Measurements from ENCODE around the gene RELN.
A peak's percentile ranks its signal among the peaks of the same experiment; 100 is the strongest.

The RELN gene

DNA sequence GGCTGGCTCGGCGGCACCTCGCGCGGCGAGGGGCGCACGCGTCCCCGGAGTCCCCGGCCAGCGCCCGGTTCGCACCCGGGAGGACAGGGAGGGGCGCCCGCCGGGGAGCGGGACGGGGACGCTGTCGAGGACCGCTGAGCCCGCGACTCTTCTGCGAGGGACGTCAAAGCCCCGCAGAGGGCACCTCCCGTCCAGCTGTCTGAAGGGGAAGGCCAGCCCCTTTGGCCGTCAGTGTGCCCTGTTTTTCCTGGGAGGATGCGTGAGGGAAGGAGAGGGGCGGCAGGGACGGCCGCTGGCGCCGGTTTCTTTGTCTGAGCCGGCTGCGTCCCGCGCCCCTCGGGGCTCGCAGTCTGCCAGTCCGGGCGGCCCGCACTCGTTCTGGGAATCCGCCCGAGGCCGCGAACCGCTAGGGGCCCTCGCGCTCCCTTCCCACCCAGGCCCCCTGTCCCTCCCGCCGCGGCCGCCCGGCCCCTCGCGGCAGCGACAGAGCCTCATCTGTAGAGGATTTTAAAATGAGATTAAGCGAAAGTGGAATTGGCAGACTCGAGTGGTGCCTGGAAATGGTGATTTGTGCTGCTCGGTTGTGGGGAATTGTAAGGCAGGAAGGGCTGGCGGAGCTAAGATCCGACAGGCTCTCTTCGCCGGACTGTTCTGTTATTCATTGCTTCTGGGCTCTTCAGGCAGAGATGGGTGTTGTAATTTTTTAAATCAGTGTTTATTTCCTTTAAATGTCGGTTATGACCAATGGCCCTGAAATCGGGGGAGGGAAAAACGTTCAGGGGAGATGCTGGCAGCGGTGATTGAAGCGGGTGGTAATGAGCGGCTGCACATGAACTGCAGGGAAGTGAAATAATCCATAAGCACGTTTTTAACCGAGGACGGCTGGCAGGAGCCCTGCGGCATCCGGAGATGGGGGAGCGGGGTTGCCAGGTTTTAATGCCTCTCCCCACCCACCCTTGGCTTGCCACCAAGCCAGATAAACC, 618 bp upstream of the RELN start:
- DNase-seq, result peak; percentile 75

DNA sequence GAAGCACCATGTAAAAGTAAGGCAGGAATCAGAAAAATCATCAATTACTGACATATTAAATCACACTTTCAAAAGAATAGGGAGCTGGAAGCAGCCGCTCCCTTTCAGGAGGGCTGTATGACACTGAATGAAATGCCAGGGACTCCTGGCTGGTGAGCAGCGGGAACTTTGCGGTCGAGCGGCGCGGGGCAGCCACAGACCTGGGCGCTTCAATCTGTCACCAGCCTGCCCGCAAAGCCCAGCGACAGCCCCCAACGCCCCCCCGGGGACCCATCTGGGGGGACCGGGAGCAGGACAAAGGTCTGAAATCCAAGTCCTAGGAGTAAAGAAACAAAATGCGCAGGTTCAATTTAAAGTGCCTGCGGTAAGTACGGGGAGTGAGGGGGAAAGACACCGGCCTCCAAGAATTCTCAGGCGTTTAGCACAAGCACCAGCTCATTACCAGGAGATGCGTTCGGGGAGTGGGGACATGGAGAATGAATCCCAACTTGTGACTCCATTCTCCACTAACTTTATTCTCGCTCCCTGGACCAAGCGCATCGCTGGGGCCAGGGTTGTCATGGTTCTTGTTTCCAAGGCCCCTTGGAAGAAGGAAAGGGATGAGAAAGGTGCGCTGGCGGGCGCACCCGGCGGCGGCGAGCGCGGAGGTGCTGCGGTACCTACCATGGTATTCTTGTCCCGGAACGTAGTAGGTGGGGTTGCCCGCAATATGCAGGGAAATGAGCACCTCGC, 824 bp downstream of the RELN start:
- peak; percentile 47 for DNase-seq

DNA sequence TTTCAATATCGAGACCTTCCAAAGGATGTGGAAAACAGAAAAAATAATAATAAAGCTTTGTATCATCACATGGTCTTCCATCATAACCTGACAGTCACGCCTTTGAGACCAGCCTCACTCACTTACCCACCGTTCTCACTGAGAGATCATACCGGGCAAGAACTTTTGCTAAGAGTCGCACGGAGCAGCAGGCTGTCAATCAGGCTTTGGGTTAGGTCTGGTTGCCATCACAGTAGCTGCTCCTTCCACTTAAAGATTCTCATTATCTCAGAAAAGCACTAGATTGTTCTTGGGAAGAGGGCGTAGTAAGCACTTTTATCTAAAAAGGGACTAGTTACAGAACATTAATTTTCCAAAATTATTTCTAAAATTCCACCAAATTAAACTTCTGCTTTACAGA, 2.0 kb downstream of the RELN start:
- no peak for DNase-seq

DNA sequence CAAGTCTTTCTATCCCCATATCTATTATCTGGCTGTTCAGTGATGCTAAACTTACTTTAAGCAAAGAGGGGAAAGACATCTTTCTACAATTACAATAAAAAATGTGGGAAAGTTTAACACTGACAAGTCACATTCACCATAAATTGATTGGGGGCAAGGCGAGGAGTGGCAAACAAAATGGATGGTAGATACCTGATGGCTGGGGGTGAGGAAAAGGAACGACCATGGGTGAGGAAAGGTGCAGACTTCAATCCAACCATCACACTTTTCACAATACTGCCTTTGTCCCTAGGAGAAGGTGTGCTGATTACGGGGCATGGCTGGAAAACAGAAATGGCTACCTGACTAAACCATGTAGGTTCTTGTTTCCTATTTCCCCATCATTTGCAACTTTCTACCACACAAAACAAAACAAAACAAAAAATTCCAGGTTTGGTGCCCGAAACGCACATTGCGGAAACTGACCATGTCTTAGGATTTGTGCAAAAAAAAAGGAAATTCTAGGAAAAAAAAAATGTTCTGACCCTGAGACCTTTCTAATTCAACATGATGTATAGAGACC, 3.8 kb downstream of the RELN start:
- DNase-seq, result no peak

DNA sequence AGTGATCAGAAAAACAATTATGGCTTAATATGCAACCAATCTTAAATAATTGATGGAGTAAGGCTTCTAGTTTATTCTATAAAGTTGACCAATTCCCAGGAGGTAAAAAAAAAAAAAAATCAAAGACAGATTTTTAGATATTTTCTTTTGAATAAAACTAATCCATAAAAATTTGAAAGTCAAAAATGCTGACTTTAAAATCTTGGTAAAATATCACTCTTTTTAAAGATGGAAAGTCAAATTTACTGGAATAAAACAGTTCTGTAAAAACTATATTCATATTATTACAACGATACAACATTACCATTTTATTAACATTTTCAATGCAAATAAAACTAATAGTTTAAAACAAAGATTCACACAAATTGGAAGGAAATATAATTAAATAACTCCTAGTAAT, 5.4 kb downstream of the RELN start:
- no peak for DNase-seq

DNA sequence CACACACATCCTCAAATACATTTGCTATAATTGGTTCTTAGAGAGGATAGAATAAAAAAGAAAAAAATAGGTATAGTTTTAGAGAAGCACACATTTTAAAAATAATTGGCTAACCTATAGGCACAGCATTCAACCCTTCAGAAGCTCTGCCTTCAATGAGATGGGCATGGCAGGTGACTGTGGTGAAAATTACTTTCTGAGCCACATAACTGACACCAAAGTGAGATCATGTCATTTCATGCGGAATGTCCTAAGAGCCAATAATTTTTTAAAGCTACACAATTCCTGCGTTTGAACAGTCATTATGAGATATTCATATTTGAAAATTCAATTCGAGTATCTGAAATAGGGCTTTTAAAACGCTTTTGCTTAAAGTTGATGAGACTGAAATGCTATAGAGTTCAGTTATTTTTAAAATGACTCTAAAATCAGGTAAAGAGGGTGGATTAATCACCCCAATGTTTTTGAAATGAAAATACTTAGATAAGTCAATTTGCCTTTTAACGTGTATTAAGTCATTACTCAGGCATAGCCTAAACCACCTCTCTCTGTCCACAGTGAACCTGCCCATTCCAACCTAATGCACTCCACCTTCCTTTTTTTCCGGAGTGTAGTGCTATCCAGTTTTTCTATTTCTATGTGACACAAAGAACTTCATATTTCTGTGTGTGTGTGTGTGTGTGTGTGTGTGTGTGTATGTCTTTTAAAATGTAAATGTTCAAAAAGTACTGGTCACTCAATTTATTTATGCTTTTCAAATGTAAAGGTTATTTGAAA, 6.1 kb downstream of the RELN start:
- no peak for DNase-seq

DNA sequence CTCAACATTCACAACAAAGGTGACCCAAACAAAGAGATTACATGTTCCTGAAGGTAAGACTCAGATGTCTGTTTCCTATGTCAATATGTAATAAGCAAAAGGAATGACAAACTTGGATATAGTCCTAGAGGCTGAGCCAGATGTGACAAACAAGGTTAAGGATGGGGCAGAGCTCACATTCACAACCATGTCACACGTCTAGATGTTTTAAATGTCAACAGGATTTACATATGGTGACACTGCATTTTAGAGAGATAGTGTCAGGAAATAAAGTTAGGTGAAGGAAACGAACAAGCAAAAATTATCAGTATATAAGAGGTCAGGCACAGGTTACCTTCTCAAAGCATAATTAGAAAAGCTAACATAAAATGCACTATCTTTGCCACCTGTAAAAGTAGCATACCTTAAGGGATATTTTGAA, 8.4 kb downstream of the RELN start:
- DNase-seq, result no peak

DNA sequence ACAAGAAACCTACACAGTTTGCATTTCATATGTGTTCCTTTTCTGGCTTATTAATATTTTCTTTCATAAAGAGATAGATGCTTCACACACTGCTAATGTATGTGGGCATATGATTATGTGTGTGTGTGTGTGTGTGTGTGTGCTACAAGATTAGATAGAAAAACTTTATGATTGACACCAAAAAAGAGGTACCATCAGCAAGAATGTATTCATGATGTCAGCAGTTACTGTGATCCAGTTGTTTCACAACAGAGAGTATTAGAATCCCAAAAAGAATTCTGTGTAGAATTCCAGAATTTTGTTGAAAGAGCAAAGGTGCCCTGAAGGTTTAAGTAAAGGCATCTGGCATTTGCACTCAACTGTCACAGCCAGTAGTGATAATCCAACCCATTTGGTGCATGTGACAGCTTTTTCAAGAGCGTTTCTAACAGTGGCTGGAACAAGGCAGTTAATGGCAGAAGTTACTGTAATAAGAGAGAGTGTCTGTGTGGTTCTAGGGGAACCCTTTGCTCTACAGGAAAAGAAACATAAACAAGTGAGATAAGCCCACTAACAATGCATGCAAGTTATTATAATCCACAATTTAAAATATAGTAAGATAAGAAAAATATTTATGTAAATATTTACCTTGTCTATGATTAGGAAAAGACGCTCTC, 16.6 kb downstream of the RELN start:
- no peak for DNase-seq

DNA sequence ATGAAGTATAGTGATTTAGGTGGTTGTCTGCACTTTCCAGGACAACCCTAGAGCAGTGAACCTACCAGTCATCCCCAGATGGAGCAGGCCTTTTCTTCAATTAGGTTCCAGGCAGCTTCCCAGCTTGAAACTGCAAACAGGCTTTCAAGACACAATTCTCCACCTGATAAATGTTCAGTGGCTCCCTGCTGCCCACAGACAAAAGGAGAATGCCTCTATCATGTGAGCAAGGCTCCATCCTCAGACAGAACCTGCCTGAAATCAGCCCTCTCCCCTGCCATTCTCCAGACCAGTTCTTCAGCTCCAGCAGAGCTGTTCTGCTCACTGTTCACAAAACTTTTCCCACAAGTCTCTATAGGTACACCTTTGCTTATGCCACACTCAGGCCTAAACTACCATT, 22.1 kb downstream of the RELN start:
- peak; percentile 83 for DNase-seq

DNA sequence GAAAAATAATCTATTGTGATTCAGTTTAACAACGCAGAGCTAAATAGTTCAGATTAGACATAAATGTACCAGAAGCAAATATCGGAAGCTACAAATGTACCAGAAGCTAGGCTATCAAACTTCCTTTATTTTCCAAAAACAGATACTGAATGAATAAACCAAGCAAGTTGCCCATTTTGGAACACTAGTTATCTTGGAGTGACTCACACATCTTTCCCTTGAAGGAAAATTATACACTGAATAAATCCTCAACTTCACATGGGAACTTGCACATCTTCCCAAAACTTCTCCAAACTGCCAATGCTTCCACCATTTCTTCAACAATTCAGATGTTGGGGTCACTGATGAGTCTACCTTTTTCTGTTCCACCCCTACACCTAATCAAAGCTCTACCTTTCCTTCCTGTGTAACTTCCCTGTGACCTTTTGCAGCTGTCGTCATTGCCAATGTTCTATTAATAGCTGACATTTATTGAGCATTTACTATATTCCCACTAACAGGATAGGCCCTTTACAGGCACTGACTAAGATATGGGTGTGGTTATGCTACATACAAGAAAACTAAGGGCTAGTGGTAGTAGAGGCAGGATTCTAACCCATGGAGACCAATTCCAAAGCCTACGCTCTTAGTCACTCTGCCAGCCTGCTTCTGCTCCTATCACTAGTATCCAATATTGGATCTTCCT, 22.7 kb downstream of the RELN start:
- DNase-seq, result no peak

DNA sequence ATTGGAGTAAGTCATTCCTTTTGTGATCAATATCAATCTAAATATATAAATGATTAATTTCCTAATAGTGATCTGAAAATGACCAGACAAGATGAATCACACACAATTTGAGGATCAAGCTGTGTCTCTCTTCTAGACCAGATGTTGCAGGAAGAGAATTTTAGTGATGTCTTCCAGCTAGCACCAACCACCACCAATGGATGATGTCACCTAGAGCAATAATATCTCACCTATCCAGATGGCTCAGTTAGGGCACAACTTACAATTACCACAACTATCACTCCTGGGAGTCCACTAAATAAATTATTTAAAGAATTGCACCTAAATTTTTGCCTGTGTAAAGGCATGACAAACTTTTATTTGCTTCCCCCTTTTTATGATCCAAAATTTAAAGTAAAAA, 25.2 kb downstream of the RELN start:
- no peak for DNase-seq

DNA sequence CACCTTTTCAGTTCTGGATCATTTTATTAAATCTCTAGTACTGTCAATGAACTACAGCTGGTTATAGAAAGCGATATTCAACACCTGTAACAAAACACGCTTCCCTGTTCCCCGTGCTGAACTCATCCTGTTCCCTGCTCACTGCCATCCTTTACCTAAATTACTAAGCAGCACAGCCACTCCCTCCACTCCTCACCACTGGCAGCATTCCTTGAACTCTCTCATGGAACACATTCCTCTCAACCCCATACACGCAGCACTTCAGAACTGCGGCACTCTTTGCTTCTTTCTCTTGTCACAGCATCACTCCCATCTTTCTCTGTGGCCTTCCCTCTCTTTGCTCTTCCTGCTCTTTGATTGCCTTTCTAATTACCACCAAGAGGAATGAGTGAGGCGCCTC, 27.4 kb downstream of the RELN start:
- DNase-seq, result no peak

DNA sequence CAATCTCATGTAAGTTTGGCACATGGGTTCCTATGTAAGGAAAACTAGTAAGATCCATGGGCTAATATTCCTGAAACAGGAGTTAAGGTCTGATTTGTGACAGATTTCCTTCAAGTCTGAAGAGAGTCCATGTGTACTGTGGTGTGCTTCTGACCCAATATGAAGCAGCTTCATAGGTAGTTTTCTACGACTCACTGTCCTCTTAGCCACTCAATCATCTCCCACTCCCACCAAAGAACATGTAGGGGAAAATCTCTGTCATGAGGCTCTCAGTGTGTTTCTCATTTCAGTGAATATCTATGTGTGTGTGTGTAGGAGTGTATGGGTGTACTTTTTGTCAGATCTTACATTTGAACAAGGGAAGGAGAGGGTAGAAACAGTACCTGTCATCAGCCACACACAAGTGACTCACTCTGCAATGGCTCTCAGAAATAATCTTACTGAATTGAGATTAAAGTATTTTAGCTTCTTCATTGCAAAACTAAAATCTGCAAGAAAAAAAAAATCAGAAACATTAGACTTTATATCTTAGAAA, 31.1 kb downstream of the RELN start:
- DNase-seq, result no peak

DNA sequence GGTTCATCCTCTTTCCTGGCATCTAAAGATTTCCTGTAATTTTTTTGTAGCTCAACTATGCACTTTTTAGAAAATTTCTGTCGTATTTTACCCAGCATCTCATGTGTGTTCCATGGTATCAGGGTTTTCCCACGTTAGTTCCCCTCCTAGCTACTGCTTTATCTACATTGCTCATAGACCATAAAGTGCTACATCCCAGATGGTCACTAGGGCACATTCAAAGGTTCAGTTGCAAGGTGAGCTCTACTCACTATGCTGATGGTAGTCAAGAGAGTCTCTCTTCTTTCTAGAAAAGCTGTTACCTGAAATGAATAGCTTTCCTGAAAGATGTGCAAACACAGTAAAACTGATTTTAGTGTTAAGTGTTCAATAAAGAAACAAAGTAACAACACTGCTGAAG, 33.5 kb downstream of the RELN start:
- no peak for DNase-seq

DNA sequence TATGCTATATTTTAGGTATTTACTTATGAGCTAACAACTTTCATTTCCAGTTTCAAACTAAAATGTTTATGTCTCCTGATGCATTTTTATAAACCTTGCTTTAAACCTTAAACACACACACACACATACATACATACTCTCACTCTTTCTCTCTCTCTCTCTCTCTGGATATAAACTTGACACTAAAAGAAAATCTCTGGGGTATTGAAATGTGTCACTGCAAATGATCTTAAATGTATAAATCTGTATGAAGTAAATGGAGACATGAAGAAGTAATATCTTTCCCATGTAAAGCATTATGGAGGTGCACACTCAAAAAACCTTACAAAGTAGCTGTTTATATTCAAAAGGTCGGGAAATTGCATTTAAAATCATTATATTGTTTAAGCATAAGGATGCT, 37.0 kb downstream of the RELN start:
- no peak for DNase-seq

DNA sequence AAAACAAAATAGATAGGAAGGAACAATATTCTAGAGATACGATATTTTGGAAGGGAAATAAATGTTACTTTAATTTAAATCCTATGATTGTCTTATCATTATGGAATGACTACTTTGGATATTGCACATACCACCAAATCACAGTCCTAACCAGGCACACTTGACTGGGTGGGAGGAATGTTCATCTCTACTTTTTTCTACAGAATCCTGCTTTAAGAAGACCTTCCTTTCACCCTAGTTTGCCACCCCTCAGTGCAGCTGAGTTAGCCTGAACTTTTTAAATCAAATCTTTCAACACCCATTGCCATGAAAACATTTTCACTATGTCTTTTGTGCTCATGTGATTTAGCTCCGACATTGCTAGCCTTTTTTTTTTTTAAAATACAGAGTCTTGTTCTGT, 38.1 kb downstream of the RELN start:
- no peak for DNase-seq

DNA sequence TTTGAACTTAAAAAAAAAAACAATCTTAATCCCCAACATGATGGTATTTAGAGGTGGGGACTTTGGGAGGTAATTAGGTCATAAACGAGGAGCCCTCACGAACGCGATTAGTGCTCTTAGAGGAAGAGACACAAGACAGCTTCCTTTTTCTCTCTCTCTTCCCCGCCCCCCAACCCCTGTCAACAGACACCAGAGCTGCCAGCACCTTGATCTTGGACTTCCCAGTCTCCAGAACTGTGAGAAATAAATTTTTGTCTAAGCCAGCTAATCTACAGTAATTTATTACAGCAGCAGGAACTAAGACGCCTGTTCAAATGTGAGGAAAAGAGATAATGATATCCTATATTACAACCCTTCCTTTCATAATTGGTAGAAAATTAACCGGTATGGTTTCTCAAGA, 40.1 kb downstream of the RELN start:
- no peak for DNase-seq

DNA sequence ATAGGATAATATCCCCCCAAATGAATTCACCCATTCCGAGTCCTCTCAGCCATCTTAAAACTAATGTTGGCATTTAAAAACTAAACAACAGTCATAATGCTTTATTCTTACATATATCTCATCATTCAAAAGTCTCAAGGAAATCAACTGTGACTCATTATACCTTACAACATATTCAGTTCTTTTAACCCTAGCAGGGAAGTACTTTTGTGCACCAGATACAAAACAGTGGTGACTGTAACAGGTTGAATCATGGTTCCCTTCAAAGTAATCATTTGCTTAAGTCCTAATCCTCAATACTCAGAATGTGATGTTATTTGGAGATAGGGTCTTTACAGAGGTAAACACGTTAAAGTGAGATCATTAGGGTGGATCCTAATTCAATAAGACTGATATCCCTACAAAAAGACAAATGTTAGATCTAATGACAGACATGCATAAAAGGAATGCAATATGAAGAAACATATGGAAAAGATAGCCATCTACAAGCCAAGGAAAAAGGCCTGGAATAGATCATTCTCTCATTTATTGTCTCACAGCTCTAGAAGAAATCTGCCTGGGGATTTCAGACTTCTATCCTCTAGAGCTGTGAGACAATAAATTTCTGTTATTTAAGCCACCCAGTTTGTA, 42.3 kb downstream of the RELN start:
- no peak for DNase-seq

DNA sequence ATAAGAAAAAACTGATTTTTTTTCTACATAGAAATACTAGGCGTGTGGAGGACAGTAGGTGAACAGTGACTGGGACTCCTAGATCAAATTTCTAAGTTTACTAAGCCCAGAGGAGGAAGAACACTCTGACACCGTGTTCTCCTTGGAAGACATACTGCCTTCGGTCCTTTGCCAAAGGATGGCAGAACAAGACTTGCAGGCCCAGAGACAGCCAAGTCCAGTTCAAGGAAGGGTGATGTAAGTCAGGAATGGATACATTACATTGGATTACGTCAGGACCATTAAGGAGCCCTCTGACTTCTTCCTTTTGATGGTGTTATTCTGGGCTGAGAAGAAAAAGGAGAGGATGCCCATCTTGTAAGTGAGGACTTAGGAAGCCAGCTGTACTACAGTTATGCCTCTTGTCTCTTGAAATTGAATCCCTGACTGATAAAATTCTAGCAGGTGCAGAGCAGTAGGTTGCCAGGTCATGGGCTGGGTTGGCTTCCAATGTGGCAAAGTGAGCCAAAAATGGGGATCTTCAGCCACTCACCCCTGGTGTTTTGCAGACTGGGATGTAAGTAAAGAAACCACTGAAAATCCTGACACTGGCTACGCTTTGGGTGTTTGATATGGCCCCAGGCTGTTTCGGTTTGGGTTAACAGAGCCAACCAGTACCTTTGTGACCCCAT, 45.1 kb downstream of the RELN start:
- DNase-seq, result no peak

DNA sequence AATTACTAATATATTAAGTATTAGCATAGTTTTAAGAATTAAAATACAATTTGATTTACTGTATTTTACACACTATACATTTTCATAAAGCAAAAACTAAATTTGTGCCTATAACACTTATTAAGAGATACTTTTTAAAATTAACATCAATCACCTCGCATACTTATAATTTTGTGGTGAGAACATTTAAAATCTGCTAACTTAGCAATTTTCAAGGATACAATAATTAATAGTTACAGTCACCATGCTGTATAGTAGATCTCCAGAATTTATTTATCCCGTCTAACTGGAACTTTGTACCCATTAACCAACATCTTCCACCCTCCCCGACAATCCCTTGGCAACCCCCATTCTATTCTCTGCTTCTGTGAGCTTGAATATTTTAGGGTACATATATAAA, 47.5 kb downstream of the RELN start:
- no peak for DNase-seq
